Measurements from ENCODE around the gene MARK2.

The MARK2 gene

GRCh38 chr11:63923319-63923718 is 84.4 kb downstream of the MARK2 start (continued):
- TF ChIP-seq SNAI2 (CRISPR knock-in tag; IDR thresholded peaks at IDR 0.05), result no peak
- no peak for TF ChIP-seq ZC3H10 (CRISPR knock-in tag; IDR thresholded peaks at IDR 0.05)
- no peak for TF ChIP-seq ZFP30 (CRISPR knock-in tag; IDR thresholded peaks at IDR 0.05)

- TF ChIP-seq ZFP30 (CRISPR knock-in tag; IDR thresholded peaks at IDR 0.05) (no peak), RARB (CRISPR knock-in tag; IDR thresholded peaks at IDR 0.05) (no peak), CREB5 (CRISPR knock-in tag; IDR thresholded peaks at IDR 0.05; ENCODE audit: low read depth) (no peak), TSHZ2 (CRISPR knock-in tag; IDR thresholded peaks at IDR 0.05) (no peak), GLIS3 (CRISPR knock-in tag; IDR thresholded peaks at IDR 0.05) (no peak), PPARA (CRISPR knock-in tag; IDR thresholded peaks at IDR 0.05; ENCODE audit: borderline replicate concordance) (no peak), TOX (CRISPR knock-in tag; IDR thresholded peaks at IDR 0.05; ENCODE audit: borderline replicate concordance) (no peak), PATZ1 (CRISPR knock-in tag; IDR thresholded peaks at IDR 0.05; ENCODE audit: borderline replicate concordance) (no peak), CSRNP3 (CRISPR knock-in tag; IDR thresholded peaks at IDR 0.05) (no peak), CSDC2 (CRISPR knock-in tag; IDR thresholded peaks at IDR 0.05) (no peak), ESRRG (CRISPR knock-in tag; IDR thresholded peaks at IDR 0.05) (no peak), ZFP3 (CRISPR knock-in tag; IDR thresholded peaks at IDR 0.05) (no peak), ARNTL (CRISPR knock-in tag; IDR thresholded peaks at IDR 0.05; ENCODE audit: borderline replicate concordance, low read depth) (no peak)
- ATAC-seq, result no peak
Observed at GRCh38 chr11:63929616-63930015, 90.7 kb downstream of the MARK2 start.

- ATAC-seq, result no peak; the same call in 2 of the 3 replicates
- no peak for TF ChIP-seq ESRRG (CRISPR knock-in tag; IDR thresholded peaks at IDR 0.05)
Observed at GRCh38 chr11:63931045-63931444, 92.1 kb downstream of the MARK2 start.

- ATAC-seq, result no peak
- TF ChIP-seq ISL1 (CRISPR knock-in tag; IDR thresholded peaks at IDR 0.05) (no peak), TCF4 (CRISPR knock-in tag; IDR thresholded peaks at IDR 0.05; ENCODE audit: borderline replicate concordance) (no peak), ZNF8 (CRISPR knock-in tag; IDR thresholded peaks at IDR 0.05) (no peak), RARB (CRISPR knock-in tag; IDR thresholded peaks at IDR 0.05) (no peak)
Observed at GRCh38 chr11:63931876-63932275, 93.0 kb downstream of the MARK2 start.

GRCh38 chr11:63933459-63933858 is 94.5 kb downstream of the MARK2 start:
- ATAC-seq, result no peak
- no peak for TF ChIP-seq ARNTL (CRISPR knock-in tag; IDR thresholded peaks at IDR 0.05; ENCODE audit: borderline replicate concordance, low read depth)
- no peak for TF ChIP-seq TOX (CRISPR knock-in tag; IDR thresholded peaks at IDR 0.05; ENCODE audit: borderline replicate concordance)
- TF ChIP-seq OSR1 (CRISPR knock-in tag; IDR thresholded peaks at IDR 0.05), result no peak
- no peak for TF ChIP-seq ZNF70 (CRISPR knock-in tag; IDR thresholded peaks at IDR 0.05)
- TF ChIP-seq SNAI2 (CRISPR knock-in tag; IDR thresholded peaks at IDR 0.05), result no peak
- TF ChIP-seq ISL1 (CRISPR knock-in tag; IDR thresholded peaks at IDR 0.05), result no peak
- TF ChIP-seq ZFP3 (CRISPR knock-in tag; IDR thresholded peaks at IDR 0.05), result no peak
- no peak for TF ChIP-seq ZC3H10 (CRISPR knock-in tag; IDR thresholded peaks at IDR 0.05)
- TF ChIP-seq ZFP30 (CRISPR knock-in tag; IDR thresholded peaks at IDR 0.05), result no peak
- no peak for TF ChIP-seq ESRRG (CRISPR knock-in tag; IDR thresholded peaks at IDR 0.05)
- TF ChIP-seq CREB5 (CRISPR knock-in tag; IDR thresholded peaks at IDR 0.05; ENCODE audit: low read depth), result no peak
- TF ChIP-seq TCF4 (CRISPR knock-in tag; IDR thresholded peaks at IDR 0.05; ENCODE audit: borderline replicate concordance), result no peak
- no peak for TF ChIP-seq CSRNP3 (CRISPR knock-in tag; IDR thresholded peaks at IDR 0.05)
- TF ChIP-seq TSHZ2 (CRISPR knock-in tag; IDR thresholded peaks at IDR 0.05), result no peak
- no peak for TF ChIP-seq RARB (CRISPR knock-in tag; IDR thresholded peaks at IDR 0.05)
- TF ChIP-seq ZNF565 (CRISPR knock-in tag; conservative IDR thresholded peaks at IDR 0.05; ENCODE audit: low read depth), result no peak
